Hematopoietic multipotent progenitor cell treated with erythropoietin and hydrocortisone succinate and interleukin-3 and kit ligand, for 15 days (in vitro differentiated cells): ENCODE results near the gene BEND7.

ENCODE experiments used
- DNase-seq: peaks from one replicate; pipeline ENCODE4 v3.0.0-alpha.2; 2015; ENCODE audit warnings: low spot score

Gene BEND7

DNA sequence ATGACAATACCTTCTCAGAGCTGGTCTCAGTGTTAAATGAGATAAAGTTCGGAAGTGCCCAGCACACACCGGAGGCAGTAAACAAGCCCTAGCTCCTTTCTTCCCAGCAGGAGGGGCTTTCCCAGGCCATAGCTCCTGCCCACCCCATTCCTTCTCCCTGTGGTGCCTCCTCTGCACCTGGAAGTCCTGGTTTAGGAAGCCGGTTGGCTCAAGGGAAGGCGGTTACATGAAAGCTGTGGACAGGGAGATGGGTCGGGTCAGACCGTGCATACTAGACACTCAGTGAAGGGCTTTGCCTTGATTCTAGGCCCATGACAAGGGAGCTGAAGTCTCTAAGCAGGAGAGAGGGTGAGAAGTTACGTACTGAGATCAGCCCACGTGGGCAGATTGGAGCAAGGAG is 8.6 kb downstream of the BEND7 start:
- DNase-seq = no peak

GRCh38 chr10:13518076-13518692 is 10.6 kb downstream of the BEND7 start:
- no peak for DNase-seq

GRCh38 chr10:13517675-13518074 is 11.1 kb downstream of the BEND7 start:
- no peak for DNase-seq

DNA sequence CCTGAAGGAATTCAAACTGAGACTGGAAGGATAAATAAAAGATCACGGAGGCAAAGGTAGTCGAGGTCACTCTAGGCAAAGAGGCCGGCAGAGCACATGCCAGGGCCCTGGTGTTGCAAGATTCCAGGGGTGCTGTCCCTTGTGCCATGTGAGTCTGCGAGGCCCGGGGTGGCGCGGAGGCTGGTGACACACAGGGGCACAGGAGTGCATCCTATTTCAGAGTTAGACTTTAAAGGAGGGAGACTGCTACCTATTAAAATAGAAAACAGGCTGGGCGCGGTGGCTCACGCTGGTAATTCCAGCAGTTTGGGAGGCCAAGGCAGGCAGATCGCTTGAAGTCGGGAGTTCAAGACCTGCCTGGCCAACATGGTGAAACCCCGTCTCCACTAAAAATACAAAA is 12.6 kb downstream of the BEND7 start:
- no peak for DNase-seq

DNA sequence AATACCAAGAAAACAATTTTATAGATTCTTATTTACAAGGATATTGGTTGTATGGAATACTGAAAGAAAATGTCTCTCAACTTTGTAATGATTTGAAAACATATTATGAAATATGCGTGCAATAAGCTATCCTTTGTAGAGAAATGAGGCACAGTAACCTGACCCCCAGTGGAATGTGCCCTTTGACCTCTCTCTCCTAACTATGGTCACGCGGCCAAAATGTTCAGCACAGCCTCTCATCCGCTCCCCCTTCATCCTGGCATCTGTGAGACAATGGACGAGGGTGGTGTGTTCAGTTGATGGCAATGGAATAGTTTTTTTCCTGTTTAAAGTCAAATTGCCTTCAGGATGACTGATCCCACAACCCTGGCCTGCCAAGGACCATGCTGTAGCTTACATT is 13.3 kb downstream of the BEND7 start:
- DNase-seq = no peak

GRCh38 chr10:13514296-13514695 is 14.5 kb downstream of the BEND7 start:
- DNase-seq = no peak

- no peak for DNase-seq
Measured at GRCh38 chr10:13512564-13512963, 16.2 kb downstream of the BEND7 start.

- no peak for DNase-seq
Measured at GRCh38 chr10:13511409-13511808, 17.4 kb downstream of the BEND7 start.

DNA sequence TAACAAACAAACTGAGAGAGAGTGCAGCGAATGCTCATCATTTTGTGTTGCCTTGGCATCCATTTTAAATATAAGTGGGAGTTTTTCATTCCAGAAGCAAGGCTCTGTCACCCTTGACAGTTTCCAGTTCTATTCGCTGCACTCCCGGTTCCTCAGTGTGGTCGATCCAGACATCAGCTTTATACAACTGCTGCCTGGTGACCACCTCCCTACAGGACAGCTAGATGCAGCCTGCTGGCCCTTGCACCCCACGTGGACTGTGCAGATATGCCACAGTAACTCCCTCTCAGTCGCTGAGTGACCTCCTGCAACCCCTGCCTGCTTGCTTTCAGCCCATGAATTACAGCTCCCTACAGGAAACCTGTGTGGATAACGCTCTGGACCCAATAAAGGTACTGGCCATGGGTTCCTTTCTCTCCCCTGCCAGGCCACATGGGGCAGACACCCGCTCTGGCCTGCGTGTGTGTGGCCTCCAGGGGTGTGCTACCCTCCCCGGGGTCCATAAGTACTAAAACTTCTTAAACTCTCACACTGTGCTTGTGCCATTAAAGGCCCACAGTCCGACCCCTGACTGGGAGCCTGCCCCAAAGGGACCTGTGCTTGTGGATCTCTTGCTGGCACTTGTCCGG is 23.6 kb downstream of the BEND7 start:
- no peak for DNase-seq

- DNase-seq = no peak
Measured at GRCh38 chr10:13503745-13504463, 24.9 kb downstream of the BEND7 start.

- no peak for DNase-seq
Measured at GRCh38 chr10:13502380-13502779, 26.4 kb downstream of the BEND7 start.

DNA sequence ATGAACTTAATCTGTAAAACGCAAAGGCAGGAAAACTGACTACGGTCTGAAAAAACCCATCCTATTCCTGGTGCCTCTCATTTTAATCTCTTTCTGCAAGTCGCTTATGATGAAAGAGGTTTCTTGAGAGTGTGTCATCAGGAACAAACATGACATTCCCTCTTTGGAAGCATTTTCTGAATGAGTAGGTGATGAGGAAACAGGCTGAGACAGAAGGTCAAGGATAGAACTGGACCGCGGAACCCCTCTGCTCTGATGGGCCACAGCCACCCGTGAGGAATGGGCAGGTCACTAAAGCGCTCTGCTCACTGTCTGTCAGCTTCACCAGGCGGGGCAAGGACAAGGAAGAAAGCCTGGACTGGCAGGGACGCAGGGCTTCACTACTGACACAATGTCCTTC is 28.6 kb downstream of the BEND7 start:
- no peak for DNase-seq

DNA sequence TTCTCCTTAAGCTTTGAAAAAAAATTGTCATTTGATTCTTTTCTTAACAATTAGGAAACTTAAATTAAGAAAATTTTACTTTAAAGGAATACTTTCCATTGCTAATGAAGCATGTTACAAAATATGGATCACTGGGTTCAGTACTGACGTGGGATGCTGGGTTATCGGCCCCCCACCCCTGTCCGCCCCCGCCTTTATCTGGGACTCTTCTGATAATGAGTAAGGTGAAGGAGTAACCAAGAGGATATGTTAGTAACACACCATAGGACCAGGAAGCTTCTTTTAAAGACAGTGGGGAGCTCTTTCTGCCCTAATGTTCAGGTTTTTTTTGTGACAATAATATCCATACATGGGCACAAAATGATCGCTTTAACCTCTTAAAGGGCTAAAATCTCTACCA is 29.7 kb downstream of the BEND7 start:
- DNase-seq = no peak

DNA sequence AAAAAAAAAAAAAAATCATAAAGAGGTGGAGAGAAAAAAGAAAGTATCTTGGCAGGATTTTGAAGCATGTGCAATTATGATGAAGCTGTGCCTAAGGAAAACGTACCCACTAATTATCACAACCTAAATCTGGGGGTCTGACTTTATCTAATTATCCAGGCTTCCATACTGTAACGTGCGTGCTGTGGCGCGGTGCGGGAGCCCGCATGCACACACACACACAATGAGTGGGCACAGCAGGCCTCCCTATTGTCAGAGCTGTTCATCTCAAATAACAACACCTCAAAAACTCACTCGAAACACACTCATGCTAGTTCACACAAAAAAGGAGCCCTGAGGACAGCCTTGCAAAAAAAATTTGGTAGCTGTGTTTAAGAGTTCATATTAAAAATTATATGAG is 31.9 kb downstream of the BEND7 start:
- no peak for DNase-seq

- no peak for DNase-seq
Measured at GRCh38 chr10:13496164-13496563, 32.6 kb downstream of the BEND7 start.

DNA sequence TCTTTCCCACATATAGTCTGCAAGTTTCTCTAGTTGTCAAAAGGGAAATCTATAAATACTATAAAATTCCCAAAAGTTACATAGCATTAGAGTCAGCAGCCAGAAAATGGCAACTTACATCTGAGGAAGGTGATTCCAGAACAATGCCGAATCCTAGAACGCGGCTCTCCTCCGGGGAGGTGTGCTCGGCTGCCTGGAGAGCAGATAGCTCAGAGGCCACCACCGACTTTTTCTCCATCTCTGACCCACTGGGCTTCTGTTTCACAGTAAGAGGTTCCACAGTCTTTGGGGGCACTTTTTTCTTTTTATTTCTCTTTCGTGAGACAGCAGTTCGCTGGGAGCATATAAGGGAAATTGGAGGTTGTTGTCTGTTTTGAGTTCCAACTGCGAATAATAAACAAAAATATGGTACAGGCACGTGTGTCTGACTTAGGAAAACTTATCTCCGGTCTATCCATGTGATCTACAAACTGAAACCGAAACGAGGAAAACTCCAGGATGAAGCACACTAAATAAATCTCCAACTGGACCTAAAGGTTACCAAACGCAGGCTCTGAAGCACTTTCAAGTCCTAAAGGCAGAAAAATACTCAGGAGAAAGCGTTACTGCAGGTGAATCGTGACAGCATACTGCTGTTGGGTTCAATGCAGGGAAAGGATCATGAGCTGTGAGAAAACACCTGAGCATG is 36.2 kb downstream of the BEND7 start:
- no peak for DNase-seq

DNA sequence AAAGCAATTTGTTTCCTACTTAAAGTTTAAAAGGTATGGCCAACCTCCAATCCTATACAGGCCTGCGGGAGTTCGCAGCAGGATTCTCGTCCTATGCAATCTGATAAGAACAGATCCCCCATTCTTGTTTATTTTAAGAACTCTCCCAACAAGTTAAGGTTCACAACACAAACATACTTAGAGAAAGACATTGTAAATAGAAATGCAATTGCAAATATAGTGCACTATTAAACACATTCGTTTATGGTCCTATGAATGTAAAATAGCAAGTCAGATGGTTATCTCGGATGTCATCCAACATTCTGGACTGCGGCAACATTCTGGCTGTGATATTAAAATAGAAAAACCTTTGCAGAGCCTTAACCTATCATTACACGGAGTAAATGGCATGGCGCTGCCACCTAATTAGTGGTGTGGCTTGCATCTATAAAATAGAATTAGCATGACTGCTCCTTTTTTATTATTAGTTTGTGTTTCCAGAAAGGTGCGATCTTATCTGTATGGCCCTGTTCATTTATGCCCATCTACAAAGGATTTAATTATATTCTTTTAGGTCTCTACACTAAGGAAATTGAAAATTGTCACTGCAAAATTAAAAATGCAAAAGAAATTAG is 37.0 kb downstream of the BEND7 start:
- no peak for DNase-seq

DNA sequence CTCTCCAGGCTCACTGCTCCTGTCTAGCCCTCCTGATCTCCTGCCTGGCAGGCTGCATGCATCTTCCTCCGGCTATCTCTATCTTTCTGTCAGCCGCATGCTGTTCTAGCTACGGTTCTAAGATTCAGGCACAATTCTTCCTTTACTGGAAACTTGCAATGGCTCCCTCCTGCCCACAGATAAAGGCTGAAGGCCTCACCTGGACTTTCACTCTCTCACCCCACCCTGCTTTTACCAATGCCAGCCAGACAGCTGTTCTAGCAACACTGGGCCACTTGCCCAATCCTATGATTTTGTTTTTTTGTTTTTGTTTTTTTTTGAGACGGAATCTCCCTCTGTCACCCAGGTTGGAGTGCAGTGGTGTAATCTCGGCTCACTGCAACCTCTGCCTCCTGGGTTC is 38.3 kb downstream of the BEND7 start:
- DNase-seq = no peak

- no peak for DNase-seq
Measured at GRCh38 chr10:13489035-13489599, 39.7 kb downstream of the BEND7 start.

DNA sequence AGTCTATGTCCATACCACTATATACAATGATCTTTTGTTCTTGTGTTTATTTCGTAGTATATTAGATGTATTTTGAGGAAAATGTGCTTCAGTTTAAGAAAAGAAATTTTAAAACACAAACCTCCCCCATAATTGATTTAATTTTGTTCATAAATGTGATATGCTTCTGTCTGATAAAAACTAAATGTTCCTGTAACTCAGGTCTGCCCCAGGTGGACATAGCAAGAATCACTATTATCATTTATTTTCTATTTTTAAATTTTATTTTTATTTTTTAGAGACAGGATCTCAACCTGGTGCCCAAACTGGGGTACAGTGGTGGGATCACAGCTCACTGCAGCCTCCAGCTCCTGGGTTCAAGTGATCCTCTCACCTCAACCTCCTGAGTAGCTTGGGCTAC is 43.2 kb downstream of the BEND7 start:
- no peak for DNase-seq

DNA sequence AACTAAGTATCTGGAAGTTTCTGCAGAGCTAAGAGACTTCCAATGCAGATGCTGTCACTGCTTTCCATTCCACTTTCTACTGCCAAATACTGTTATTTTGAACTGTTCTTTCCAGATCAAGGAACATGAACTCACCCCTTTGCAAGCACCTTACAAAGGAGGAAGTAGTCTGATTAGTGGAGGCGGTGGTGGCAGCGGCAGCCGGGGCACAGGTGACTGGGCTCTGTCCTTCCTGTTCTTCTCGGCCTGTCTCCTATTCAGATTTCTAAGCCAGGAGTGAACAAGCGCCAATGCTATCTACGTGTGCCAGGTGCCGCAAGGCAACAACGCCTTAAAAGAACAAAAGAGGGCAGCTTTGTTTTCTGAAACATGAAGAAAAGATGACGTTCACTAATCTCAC is 44.9 kb downstream of the BEND7 start:
- DNase-seq = no peak

GRCh38 chr10:13483073-13483472 is 45.7 kb downstream of the BEND7 start:
- no peak for DNase-seq
